NT2/D1 (cell line): Measurements from ENCODE around the gene BMPR1B.

Experiments
- YY1 ChIP-seq: IDR thresholded peaks from 2 replicates; pipeline ENCODE4 v1.6.1; 2011; ENCODE audit not compliant: insufficient read length, insufficient read depth
- ZNF274 ChIP-seq: IDR thresholded peaks from 2 replicates; pipeline ENCODE4 v1.6.1; 2011; ENCODE audit warnings: mild to moderate bottlenecking, low read depth, low read length

GRCh38 chr4:94934201-94934600, 176.4 kb downstream of the BMPR1B start:
- TF ChIP-seq ZNF274 (no peak), YY1 (no peak)
